HG03575 (cell line): Measurements from ENCODE around the gene PKP2.

Source experiments
- ATAC-seq: cut with Tn5 transposase; IDR thresholded peaks from one replicate; pipeline ENCODE4 v1.9.1; 2021; ENCODE audit not compliant: unreplicated experiment, insufficient number of reproducible peaks, low FRiP score; ENCODE audit errors: extremely low read depth

PKP2 gene

GRCh38 chr12:32777159-32777558, 119.4 kb downstream of the PKP2 start:
- no peak for ATAC-seq

GRCh38 chr12:32776258-32776657, 120.3 kb downstream of the PKP2 start:
- ATAC-seq = no peak

- ATAC-seq = no peak
These were observed 122.9 kb downstream of the PKP2 start for GRCh38 chr12:32773691-32774090.

GRCh38 chr12:32770141-32770540, 126.4 kb downstream of the PKP2 start:
- no peak for ATAC-seq

- ATAC-seq = no peak
These were observed 128.1 kb downstream of the PKP2 start for GRCh38 chr12:32768518-32768917.

- no peak for ATAC-seq
These were observed 130.7 kb downstream of the PKP2 start for GRCh38 chr12:32765906-32766305.

GRCh38 chr12:32761716-32762115, 134.9 kb downstream of the PKP2 start:
- ATAC-seq = no peak

- ATAC-seq = no peak
These were observed 139.4 kb downstream of the PKP2 start for GRCh38 chr12:32757157-32757556.

- ATAC-seq = no peak
These were observed 140.0 kb downstream of the PKP2 start for GRCh38 chr12:32756476-32757066.

GRCh38 chr12:32755654-32756475, 140.7 kb downstream of the PKP2 start, which contains the start of gene YARS2:
Gene YARS2, minus strand, starts transcription at chr12:32755897. Its CDS starts 23 bp downstream, at chr12:32755874.
- peak; percentile 83 for ATAC-seq

- ATAC-seq = peak; percentile 34
These were observed 141.4 kb downstream of the PKP2 start for GRCh38 chr12:32755051-32755653.

- no peak for ATAC-seq
These were observed 142.5 kb downstream of the PKP2 start for GRCh38 chr12:32754111-32754510.

- no peak for ATAC-seq
These were observed 143.0 kb downstream of the PKP2 start for GRCh38 chr12:32753605-32754004.

- no peak for ATAC-seq
These were observed 153.3 kb downstream of the PKP2 start for GRCh38 chr12:32743264-32743663.

GRCh38 chr12:32742133-32742532, 154.4 kb downstream of the PKP2 start:
- ATAC-seq = no peak
